ENCODE measurements around the gene HAUS6.

HAUS6 gene

GRCh38 chr9:19050637-19051591 is 51.8 kb downstream of the HAUS6 start:
- Histone ChIP-seq H3K4me3 (peak overlapping the region; percentile 98), H3K27ac (peak overlapping the region in 1 of 2 donors; percentile 99)
- DNase-seq (ENCODE audit: low spot score), result no peak
- no peak for TF ChIP-seq CTCF (IDR thresholded peaks at IDR 0.05)

DNA sequence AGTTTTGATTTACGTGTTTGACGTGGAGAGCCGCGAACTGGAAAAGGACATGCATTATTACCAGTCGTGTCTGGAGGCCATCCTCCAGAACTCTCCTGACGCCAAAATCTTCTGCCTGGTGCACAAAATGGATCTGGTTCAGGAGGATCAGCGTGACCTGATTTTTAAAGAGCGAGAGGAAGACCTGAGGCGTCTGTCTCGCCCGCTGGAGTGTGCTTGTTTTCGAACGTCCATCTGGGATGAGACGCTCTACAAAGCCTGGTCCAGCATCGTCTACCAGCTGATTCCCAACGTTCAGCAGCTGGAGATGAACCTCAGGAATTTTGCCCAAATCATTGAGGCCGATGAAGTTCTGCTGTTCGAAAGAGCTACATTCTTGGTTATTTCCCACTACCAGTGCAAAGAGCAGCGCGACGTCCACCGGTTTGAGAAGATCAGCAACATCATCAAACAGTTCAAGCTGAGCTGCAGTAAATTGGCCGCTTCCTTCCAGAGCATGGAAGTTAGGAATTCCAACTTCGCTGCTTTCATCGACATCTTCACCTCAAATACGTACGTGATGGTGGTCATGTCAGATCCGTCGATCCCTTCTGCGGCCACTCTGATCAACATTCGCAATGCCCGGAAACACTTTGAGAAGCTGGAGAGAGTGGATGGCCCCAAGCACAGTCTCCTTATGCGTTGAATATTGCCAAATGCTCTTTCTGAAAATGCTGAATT is 52.6 kb downstream of the HAUS6 start:
- no peak for DNase-seq (ENCODE audit: low spot score)
- no peak for TF ChIP-seq CTCF (IDR thresholded peaks at IDR 0.05)
- H3K4me3 ChIP-seq, result peak overlapping the region; percentile 98
- H3K27ac ChIP-seq, result peak overlapping the region; percentile 99 to 100

- H3K4me3 ChIP-seq, result peak within 1 kb of the TSS; percentile 98
- peak; percentile 95 for DNase-seq (ENCODE audit: low spot score)
- TF ChIP-seq CTCF (IDR thresholded peaks at IDR 0.05), result peak; percentile 88
- H3K27ac ChIP-seq, result peak within 1 kb of the TSS; percentile 99 to 100
These were observed 53.5 kb downstream of the HAUS6 start, which contains the start of gene RRAGA for GRCh38 chr9:19048966-19049916. Gene RRAGA (plus strand): TSS chr9:19049427. CDS start chr9:19049660, 233 bp downstream.

- no peak overlapping the region for H3K4me3 ChIP-seq
- TF ChIP-seq CTCF (IDR thresholded peaks at IDR 0.05), result no peak
- DNase-seq (ENCODE audit: low spot score), result no peak
- H3K27ac ChIP-seq, result no peak overlapping the region
These were observed 66.1 kb downstream of the HAUS6 start for GRCh38 chr9:19036611-19037010.

DNA sequence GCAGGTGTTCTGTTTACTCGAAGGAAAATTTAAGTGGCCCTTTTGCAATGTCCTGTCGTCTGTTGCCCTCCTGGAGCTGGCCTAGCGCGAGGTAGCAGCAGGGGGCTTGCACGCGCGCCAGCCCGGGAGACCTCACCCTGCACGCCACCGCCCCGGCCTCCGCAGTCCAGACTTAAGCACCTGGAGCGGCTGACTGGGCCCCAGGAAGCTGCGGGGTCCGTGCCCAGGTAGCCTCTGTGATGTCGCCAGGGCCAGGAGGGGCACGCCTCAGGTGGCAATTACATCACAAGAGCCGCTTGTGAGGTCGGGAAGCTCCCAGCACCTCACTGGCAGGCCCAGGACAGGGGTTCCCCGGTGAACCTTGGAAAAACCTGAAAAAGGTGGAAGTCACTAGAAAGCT is 69.7 kb downstream of the HAUS6 start, which contains the start of gene SAXO1:
Gene SAXO1 (minus strand): TSS at position 195 of the 400 bp plus-strand sequence. CDS start 301 bp downstream, outside the sequence.
- TF ChIP-seq CTCF (IDR thresholded peaks at IDR 0.05), result no peak
- DNase-seq (ENCODE audit: low spot score), result no peak
- H3K27ac ChIP-seq, result no peak within 1 kb of the TSS
- H3K4me3 ChIP-seq, result no peak within 1 kb of the TSS

GRCh38 chr9:19032406-19032805 is 70.3 kb downstream of the HAUS6 start:
- Histone ChIP-seq H3K27ac (no peak overlapping the region), H3K4me3 (no peak overlapping the region)
- DNase-seq (ENCODE audit: low spot score), result no peak
- TF ChIP-seq CTCF (IDR thresholded peaks at IDR 0.05), result no peak

All from coronary artery (tissue), 2 donors.